Measurements from ENCODE around the gene UTF1.

UTF1 gene

DNA sequence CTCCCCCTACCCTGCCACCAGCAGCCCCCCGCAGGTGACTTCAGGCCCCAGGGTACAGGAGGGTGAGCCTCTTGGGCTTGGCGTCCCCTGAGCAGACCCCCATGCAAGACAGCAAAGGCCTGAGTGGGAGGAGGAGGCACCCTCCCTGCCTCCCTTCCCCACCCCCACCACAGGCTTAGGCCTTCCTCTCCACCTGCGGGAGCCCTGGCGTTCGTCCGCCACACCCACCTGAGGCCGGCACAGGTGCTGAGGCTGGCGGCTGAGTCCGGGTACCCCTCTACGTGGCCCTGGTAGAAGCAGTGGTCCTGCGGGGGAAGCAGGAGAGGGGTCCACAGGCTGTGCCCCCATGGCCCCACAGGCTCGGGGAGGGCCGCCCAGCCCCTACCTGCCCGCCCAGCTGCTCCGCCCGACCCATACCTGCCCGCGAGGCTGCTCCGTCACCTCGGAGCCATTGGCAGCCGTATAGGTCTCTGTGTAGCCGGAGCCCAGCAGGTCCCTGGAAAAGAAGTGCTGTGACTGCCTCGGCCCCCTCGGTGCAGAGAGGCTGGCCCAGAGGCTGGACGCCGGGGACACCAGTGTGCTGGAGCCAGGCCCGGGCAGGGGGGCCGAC is 43.6 kb downstream of the UTF1 start:
- DNase-seq (ENCODE audit: extremely low spot score, insufficient read length, low read depth) (no peak), FAIRE-seq (no peak)

DNA sequence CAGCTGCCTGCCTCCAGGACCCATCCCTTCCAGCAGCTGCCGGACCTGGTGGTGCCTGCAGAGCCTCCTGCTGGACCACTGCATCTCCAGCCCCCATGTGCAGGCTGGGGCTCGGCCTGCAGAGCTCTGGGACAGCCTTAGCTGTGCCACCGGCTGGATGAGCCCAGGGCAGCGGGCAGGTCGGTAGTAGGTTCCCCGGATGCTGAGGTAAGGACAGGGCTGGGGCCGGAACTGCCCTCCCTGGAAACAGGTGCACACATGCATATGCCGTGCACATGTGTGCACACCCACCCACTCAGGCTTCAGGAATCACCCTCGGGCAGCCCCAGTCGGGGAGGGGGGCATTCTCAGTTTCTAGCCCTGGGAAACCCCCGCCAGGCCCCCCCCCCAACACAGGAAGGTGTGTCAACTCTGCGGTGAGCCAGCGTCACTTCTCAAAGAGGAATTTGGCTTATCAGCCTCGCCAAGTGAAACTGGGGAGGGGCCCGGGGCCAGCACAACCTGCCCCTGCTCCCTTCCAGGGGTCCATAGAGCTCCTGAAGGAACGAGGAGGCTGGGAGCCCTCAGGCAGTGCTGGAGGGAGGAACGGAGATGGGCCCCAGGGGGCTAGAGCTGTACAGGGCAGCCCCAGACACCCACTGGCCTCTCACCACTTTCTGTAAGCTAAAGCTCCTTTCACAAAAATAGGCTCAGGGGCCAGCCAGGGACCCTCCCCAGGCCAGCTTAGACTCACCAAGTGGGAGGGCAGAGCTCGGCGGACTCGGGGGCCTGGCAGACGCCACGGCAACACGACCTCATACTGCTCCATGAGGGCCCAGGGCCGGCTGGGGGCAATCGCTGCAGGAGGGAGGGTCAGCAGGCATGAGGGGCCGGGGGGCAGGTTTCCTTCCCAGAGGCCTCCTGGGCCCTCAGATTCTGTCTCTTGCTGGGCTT is 45.0 kb downstream of the UTF1 start:
- FAIRE-seq (peak; percentile 96), DNase-seq (ENCODE audit: extremely low spot score, insufficient read length, low read depth) (peak; percentile 70)

DNA sequence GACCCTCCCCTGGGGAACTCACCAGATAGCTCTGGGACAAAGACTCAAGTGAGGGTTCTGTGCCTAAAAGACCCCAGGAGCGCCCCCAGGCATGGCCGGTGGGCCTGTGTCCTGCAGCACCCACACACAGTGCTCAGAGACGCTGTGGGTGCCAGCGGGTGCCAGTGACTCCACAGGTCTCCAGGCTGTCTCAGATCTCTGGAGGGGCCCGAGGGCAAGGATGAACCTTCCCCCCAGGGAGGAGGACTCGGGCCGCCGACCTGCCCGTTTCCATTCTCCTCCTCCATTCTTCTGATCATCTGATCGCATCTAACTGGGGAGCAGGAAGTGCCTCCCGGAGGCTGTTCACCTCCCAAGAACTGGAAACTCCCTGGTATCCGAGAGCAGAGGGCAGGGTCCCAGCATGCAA is 45.7 kb downstream of the UTF1 start:
- DNase-seq (ENCODE audit: extremely low spot score, insufficient read length, low read depth) (peak; percentile 40), FAIRE-seq (peak; percentile 84)

DNA sequence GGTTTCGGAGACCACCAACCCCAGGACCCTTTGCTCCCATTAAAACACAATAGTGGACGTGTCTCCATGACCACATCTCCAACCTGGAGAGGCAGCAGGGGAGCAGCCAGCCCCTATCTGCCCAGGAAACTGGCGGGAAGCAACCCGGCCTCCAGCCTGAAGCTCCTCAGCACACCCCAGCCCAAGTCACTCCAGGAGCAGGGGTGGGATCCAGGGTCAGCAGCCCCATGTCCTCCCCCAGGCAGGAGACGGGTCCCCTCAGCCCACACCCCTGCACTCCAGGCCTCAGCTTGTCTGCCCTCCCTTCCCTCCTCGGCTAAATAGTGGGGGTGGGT is 46.0 kb downstream of the UTF1 start:
- FAIRE-seq (no peak), DNase-seq (ENCODE audit: extremely low spot score, insufficient read length, low read depth) (no peak)

DNA sequence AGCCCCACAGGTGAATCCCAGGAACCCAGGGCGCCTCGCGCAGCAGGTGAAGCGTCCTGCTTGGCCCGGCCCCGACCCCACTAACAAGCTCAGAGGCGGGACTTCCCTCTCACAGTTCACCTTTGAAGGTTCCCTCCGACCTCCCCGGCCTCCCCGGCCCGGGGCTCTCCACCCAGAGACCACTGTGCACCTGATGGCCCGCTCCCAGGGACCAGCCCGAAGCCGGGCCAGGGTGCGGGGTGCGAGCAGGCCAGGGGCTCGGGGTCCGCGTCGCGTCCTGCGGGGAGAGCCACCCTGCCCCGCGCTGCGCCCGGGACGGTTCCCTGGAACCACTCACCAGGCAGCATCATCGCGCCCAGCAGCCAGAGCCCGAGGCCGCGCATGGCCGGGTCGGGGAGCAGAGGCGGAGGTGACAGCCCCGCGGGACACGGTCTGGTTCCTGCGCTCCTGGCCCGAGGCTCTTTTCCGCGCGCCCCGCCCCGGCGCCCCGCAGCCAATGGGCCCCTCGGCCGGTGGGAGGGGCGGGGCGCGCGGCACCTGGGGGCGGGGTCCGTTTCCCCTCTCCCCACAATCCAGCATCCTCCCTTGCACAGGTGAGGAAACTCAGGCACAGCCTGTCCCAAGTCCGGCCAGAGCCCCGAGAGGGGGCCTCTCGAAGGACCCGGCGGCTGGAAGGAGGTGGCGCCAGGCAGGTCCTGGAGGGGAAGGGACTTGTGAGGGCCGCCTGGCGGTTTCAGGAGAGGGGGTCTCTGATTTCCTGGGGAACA is 46.6 kb downstream of the UTF1 start, which contains the start of gene ADAM8:
ADAM8 (minus strand) TSS at position 434 of the 767 bp plus-strand sequence; CDS start at position 383, 51 bp downstream.
- DNase-seq (ENCODE audit: extremely low spot score, insufficient read length, low read depth) (peak; percentile 88), FAIRE-seq (peak; percentile 80)

DNA sequence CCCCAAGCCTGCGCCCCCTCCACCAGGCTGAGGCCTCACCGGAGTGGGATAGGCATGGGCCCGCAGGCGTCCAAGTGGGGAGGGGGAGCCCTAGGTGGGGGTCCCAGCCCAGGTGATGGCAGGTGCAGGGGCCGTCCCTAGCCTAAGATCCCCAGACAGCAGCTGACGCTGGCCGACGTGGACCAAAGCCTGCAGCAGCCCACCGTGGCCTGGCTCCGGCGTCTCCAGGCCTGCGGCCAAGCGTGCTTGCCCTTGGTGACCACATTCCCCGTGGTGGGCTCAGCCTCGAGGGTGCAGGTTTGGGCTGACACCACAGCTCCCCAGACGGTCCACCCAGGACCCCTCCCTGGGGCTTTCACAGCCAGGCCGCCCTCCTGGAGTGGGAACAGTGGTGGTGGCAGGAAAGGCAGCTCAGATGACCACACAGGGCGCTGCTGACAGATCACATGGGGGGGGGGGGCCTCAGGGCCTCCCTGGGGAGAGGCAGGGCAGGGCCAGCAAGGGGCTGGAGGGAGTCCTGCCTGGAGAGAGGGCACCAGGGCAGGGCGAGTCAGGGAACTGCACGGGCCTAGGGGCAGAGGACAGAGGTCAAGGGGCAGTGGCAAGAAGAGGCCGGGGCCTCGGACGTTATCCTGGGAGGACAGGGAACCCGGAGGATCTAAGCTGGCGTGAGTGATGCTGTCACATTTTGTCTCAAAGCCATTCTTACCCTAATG is 47.4 kb downstream of the UTF1 start:
- FAIRE-seq (no peak), DNase-seq (ENCODE audit: extremely low spot score, insufficient read length, low read depth) (no peak)

DNA sequence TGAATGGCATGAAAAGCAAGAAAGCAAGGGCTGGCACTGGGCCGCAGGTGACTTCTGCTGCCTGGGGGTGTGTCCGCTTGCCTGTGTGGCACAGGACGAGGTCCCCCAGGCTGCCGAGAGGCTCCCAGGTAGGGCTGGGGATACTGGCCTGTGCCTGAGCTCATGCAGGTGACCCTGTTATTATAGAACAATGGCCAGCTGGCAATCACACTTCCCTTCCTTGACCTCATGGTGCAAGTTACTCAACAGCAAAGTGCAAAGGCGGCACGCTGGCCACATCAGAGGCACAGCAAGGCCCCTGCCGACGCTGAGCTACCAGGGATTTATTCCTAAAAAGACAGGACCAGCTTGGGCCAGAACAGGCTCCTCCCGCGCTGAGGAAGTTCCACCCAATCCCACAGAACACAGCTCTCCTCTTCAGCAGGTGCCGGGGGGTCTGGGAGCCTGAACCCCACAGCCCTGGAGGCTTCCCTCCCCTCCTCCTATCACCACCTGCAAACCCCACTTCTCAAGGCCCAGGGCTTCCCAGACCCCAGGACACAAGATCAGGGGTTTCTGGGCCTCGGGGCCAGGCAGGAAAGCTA is 48.1 kb downstream of the UTF1 start:
- FAIRE-seq (no peak), DNase-seq (ENCODE audit: extremely low spot score, insufficient read length, low read depth) (no peak)

DNA sequence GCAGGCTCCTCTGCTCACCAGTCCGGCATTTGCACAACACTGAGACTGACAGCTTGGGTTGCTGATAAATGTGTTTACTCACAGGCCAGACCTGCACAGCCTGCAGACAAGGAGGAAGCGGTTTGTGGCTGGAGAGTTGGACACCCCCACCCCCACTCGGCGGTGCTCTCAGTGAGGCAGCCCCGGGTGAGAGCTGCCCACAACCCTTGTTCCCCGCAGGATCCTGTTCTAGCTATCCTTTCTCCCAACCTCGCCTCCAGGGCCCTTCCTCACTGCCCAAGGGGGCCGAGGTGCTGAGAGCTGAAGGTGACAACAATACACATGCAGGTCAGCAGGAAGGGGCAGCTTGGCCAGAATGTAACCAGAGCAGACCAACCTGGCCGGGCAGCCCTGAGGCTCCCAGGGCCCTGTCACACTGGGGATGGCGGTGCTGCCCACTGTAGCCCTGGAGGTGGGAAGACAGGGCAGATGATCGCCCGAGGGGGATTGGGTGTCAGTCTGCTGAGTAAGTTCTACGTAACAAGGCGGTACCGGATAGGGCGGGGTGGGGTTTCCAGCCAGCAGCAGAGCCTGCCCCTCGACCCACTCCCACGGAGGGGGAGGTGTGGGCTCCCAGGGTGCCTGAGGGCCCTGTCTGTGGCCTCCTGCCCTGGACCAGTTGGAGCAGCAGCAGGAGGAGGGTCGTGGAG is 48.7 kb downstream of the UTF1 start:
- DNase-seq (ENCODE audit: extremely low spot score, insufficient read length, low read depth) (peak; percentile 60), FAIRE-seq (peak; percentile 91)

DNA sequence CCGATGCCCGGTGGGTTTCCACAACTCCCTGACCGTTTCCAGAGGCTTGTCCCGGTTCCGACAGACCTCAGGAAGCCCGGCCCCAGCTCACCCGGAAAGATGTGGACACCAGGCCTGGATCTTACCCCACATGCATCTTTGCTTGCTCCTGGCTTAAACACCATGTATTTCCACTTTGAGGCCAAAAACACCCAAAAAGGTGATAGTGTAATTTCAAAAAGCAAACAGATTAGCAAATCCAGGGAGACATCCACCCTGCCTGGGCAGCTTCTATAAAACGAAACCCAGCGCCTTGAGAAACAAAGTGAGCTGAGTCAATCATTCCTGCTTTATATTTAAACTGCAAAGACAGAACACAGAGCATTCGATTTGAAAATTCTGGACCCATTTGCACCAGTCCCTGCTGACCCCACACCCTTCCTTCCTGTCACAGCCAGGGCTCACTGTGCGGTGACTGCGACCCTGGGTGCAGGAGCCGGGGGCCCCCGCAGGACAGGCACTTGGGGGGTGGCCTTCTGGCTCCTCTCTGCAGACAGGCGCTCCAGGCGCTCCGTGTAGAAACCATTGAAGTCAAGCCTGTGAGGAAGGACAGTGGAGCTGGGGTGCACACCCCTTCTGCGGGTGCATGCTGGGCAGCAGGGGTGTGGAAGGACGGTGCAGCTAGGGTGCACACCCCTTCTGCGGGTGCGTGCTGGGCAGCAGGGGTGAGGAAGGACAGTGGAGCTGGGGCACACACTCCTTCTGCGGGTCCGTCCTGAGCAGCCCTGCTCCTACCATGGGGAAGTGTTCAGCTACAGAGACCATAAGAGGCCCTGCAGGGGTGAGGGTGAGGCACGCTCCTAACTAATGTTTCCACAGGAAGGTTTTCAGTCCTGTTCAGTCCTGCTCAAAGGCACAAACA is 49.6 kb downstream of the UTF1 start:
- no peak for DNase-seq (ENCODE audit: extremely low spot score, insufficient read length, low read depth)
- no peak for FAIRE-seq

DNA sequence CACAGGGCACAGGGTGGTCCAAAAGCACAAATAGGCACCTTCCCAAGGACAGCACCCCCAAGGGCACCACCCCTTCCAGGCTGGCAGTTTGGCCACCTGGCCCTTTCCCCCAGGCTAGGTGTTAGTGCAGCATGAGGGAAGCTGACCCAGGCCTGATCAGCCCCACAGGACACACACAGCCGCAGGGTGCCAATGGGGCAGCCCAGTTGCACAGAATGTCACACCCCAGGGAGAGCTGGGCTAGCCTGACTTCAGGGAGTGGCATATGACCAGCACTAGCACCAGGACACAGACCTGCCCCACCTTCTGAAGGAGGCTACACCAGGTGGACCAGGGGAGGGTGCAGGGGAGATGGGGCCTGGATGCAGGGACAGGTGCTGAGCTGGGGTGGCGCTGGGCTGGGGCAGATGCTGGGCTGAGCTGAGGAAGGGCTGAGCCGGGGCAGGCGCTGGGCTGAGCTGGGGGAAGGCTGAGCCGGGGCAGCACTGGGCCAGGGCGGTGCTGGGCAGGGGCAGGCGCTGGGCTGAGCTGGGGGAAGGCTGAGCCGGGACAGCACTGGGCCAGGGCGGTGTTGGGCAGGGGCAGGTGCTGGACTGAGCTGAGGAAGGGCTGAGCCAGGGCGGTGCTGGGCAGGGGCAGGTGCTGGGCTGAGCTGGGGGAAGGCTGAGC is 50.5 kb downstream of the UTF1 start:
- FAIRE-seq (no peak), DNase-seq (ENCODE audit: extremely low spot score, insufficient read length, low read depth) (no peak)

DNA sequence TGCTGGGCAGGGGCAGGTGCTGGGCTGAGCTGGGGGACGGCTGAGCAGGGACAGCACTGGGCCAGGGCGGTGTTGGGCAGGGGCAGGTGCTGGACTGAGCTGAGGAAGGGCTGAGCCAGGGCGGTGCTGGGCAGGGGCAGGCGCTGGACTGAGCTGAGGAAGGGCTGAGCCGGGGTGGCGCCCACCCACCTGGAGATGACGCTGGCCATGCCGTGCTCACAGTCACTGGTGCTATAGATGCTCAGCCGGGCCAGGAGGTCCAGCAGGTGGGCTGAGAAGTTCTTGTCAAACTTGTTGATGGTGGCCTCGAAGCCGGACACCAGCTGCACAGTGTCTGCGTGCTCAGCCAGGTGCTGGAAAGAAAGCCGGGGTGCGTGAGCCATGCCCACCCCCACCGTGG is 51.1 kb downstream of the UTF1 start:
- DNase-seq (ENCODE audit: extremely low spot score, insufficient read length, low read depth): no peak
- no peak for FAIRE-seq

All from GM18507 (cell line).